GM18517 (cell line): ENCODE measurements around the gene GSTM5.
"Not testable (repeated sequence)": the region's sequence is repeated elsewhere in the genome, so short reads cannot be mapped to it uniquely, and the experiment has no call there.

Experiments used
- ATAC-seq: cut with Tn5 transposase; IDR thresholded peaks from one replicate; pipeline ENCODE4 v1.9.1; 2021; ENCODE audit warnings: mild to moderate bottlenecking, moderate library complexity; ENCODE audit not compliant: unreplicated experiment

GSTM5 gene

DNA sequence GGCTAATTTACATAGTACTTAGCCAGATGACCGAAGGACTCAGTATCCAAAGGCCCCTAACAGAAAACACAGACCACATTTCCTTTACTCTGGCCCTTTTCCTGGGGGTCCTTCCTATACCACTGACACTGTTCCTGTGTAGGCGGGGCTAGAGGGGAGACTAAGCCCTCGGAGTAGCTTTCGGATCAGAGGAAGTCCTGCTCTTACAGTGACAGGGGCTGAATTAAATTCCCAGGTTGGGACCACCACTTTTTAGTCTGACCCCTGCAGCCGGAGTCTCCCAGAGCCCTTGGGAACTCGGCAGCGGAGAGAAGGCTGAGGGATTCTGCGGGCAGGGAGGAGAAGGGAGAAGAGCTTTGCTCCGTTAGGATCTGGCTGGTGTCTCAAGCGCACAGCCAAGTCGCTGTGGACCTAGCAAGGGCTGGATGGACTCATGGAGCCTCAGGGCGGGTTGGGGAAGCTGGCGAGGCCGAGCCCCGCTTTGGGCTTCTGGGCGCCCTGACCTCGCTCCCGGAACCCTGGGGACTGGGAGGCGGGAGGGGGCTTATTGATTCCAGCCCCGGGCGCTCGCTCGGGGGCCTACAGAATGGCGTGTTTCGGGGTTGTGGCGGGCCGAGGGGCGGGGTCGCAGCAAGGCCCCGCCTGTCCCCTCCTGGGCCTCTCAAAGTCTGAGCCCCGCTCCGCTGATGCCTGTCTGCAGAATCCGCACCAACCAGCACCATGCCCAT is at the start of gene GSTM5:
TSS of gene GSTM5 (plus strand) at position 659 of the 728 bp plus-strand sequence. CDS start at position 721, 62 bp downstream.
- ATAC-seq = not testable (repeated sequence)

DNA sequence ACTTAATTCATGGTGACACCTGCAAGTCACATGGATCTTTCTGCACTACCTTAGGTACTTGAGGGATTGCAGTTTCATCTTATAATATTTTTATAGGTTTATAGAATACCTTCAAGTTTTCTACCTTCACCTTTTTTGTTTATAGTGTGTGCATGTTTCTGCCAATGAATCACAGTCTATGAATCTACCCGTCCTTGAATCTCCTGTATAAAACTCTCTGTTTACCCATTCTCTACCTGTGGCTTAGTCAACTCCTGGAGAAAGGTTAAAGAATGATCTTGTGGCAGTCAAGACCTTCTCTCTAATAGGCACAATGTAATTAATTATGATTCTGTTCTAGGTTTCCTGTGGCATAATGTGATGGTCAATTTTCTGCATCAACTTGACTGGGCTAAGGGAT is 47.4 kb upstream of the GSTM5 start:
- no peak for ATAC-seq

DNA sequence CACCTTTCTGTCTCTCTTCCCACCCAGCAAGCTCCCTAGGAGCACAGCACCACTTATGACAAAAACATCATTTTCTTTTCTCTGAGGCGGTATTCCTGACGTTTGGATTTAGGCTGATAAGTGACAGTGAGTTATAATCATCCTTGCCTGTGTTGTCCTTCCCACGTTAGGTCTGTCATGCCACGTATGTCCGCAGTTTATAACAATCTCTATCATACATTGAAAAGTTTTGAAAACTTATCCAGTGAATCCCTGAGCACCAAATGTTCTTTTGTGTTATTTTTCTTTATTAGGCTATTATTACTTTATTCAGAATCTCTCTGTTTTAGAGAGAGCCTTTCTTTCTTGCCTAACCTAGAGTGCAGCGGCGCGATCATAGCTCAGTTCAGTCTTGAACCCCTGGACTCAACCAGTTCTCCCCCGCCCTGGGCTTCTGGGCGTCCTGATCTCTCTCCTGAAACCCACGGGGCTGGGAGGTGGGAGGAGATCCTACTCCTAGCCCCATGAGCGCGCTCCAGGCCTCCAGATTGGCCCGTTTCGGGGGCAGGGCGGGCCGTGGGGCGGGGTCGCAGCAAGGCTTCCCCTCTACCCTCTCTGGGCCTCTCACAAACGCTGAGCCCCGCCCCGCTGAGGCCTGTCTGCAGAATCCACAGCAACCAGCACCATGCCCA is 44.5 kb upstream of the GSTM5 start, which contains the start of gene GSTM2:
TSS of gene GSTM2 (plus strand) at position 606 of the 671 bp plus-strand sequence. CDS start at position 665, 59 bp downstream.
- peak; percentile 70 for ATAC-seq

DNA sequence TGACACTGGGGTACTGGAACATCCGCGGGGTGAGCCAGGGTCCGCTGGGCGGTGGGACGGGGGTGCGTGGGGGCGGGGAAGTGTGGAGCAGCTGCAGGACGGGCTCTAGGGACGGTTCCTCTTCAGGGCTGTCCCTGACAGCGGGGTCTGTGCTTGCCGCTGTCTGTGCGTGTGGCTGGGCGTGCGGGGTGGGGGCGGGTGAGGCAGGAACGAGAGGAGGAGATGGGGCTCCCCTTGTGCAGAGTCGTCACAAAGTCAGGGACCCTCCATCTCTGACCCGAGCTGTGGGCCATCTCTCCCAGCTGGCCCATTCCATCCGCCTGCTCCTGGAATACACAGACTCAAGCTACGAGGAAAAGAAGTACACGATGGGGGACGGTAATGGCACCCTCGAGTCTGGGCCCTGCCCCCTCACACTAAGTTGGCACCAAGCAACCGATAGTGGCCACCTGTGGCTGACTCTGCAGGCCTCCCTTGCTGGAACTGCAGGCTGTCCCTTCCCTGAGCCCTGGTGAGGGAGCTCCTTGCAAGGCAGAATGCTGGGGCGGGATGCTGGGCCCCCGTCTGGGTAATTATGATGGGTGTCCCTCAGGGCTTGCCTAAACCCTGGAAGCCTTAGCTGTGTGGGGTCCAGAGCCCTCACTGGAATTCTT is 43.8 kb upstream of the GSTM5 start:
- ATAC-seq = no peak

DNA sequence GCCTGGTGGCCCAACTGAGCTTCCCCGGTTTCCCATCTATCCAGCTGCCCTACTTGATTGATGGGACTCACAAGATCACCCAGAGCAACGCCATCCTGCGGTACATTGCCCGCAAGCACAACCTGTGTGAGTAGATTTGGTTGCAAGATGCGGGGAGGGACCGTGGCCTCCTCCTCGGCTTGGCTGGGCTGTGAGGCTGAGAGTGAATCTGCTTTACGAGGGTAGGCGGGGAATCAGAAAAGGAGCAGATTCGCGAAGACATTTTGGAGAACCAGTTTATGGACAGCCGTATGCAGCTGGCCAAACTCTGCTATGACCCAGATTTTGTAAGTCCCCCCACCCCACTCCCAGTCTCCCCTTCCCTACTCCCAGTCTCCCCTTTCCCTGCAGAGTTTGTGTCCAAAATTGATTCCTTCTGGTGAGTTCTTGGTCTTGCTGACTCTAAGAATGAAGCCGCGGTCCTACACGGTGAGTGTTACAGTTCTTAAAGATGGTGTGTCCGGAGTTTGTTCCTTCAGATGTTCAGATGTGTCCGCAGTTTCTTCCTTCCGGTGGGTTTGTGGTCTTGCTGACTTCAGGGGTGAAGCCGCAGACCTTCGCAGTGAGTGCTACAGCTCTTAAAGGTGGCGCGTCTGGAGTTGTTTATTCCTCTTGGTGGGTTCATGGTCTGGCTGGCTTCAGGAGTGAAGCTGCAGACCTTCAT is 42.7 kb upstream of the GSTM5 start:
- no peak for ATAC-seq

DNA sequence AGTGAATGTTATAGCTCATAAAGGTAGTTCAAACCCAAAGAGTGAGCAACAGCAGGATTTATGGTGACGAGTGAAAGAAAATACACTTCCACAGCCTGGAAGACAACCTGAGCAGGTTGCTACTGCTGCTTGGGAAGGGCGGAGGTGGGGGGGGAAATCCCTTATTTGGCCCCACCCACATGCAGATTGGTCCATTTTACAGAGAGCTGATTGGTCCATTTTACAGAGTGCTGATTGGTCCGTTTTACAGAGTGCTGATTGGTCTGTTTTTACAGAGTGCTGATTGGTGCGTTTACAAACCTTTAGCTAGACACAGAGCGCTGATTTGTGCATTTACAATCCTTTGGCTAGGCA is 42.1 kb upstream of the GSTM5 start:
- ATAC-seq = not testable (repeated sequence)

DNA sequence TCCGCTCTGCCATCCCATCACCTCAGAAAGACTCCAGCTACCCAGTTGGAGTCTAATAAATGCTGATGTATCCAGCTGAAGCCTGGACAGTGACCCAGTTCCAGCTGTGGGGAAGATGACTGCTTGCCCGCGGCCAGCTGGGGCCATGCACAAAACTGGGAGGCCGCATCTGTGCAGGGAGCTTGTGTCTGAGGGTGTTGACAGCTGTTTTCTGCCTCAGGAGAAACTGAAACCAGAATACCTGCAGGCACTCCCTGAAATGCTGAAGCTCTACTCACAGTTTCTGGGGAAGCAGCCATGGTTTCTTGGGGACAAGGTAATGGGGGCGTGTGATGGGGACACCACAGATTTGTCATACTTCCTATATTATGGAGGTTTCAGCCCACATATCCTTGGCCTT is 41.0 kb upstream of the GSTM5 start:
- ATAC-seq = no peak

DNA sequence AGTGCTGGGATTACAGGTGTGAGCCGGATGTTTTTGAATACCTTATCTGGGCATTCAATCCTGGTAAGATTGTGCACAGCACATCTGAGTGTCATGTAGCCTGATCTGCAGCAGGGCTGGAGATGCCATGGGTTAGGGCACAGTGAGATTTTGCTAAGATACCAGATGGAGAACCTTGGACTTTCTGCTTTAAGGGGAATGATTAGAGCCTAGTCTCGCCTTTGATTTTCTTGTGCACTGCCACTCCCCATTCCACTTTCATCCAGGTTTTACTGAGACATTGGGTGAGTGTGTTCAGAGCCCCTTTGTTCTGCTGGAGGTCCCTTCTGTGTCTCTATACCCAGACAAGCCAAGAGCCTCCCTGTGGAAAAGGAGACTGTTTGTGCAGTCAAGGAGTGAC is 38.2 kb upstream of the GSTM5 start:
- ATAC-seq = not testable (repeated sequence)

DNA sequence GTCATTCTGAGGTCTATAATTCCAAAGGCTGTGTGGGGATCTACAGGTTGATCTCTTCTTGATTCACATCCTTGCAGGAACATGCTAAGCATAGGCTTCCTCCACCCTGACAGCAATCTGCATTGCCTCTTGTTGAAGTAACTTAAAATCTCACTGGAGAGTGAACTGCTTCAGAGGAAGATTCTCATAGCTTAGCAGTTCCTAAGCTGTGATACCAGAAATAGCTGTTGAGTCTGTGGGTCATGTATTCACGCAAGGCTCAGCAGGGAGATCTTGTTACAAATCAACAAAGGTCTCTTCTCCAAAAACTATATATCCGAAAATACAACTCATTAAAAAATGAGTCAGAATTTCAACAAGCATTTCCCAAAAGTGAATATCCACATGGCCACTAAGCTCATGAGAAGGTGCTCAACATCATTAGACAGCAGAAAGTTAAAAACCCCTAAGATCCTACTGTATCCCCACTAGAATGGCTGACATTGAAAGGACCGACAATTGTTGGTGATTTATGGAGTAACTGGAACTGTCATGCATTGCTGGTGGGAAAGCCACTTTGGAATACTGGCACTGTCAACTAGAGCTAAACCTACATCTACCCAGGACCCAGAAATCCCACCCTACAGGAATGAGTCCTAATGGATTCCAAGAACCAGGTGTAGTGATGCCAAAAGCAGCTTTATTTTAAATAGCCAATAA is 35.2 kb upstream of the GSTM5 start:
- ATAC-seq = not testable (repeated sequence)

DNA sequence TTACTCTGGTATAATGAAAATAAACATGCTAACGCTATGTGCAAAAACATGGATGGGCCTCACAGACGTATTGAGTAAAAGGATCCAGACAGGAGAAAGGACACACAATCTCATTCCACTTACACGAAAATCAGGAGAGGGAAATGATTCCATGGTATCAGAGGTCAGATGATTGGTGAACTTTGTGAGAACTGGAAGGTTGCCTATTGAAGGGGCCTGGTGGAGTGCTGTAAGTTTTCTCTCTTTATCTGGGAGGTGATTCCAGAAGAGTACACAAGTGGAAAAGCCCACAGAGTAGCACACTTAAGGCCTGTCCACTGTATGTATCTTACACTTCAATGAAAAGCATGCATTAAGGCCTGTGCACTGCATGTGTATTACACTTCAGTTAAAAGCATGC is 34.6 kb upstream of the GSTM5 start:
- no peak for ATAC-seq

DNA sequence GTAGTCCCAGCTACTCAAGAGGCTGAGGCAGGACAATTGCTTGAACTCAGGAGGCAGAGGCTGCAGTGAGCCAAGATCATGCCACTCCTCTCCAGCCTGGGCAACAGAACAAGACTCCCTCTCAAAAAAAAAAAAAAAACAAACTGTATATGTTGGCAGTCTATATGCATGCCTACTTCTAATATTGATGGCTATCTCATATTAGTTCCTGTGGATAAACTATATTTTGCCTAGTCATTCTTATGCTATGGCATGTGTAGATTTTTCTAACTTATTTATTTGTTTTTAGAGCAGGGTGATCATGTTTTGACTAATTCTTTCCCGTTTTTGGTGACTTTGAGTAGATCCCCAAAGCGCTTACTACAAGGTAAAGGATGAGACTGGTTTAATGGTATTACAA is 33.4 kb upstream of the GSTM5 start:
- not testable (repeated sequence) for ATAC-seq

DNA sequence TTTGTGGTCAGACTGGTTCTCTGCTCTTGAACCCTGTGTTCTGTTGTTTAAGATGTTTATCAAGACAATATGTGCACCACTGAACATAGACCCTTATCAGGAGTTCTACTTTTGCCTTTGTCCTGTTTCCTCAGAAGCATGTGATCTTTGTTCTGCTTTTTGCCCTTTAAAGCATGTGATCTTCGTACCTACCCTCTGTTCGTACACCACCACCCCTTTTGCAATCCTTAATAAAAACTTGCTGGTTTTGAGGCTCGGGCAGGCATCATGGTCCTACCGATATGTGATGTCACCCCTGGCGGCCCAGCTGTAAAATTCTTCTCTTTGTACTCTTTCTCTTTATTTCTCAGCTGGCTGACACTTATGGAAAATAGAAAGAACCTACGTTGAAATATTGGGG is 27.3 kb upstream of the GSTM5 start:
- not testable (repeated sequence) for ATAC-seq

DNA sequence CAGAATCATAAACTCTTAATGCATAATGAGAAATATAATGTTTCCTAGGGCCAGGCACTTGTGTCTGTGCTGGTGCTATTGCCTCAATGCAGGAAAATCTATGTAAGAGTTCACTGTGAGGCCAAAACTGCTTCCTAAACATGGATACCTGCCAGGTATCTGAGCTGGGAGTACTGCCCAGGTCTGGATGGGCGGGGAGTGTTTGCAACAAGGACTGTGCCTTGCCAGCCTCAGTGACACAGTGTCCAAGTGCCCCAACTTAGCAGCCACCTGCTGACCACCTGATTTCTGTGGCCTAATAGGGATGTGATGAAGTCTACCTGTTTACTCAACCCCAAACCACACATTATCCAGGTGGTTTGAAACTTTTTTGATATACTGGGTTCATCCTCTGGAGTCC is 26.7 kb upstream of the GSTM5 start:
- not testable (repeated sequence) for ATAC-seq

DNA sequence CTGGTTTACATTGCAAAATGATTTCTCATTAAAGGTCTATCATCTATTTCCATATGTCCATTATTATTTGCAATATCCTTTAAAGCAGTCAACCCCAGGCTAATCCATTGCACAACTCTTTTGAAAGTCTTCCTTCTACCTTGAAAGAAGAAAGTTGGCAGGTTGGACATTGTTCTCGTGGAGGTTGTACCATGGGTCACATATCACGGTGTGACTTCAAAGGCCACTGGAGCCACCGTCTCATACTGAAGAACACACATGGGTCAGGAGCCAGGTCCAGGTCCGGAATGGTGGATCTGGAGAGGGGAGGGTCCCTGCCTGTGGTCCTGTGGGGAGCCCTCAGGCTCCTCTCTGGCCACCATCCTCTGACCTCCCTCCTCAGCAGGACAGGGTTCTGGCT is 26.2 kb upstream of the GSTM5 start:
- not testable (repeated sequence) for ATAC-seq

DNA sequence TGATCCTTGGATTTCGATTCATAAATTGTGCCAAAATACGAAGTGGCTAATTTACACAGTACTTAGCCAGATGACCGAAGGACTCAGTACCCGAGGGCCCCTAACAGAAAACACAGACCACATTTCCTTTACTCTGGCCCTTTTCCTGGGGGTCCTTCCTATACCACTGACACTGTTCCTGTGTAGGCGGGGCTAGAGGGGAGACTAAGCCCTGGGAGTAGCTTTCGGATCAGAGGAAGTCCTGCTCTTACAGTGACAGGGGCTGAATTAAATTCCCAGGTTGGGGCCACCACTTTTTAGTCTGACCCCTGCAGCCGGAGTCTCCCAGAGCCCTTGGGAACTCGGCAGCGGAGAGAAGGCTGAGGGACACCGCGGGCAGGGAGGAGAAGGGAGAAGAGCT is 24.9 kb upstream of the GSTM5 start:
- not testable (repeated sequence) for ATAC-seq

DNA sequence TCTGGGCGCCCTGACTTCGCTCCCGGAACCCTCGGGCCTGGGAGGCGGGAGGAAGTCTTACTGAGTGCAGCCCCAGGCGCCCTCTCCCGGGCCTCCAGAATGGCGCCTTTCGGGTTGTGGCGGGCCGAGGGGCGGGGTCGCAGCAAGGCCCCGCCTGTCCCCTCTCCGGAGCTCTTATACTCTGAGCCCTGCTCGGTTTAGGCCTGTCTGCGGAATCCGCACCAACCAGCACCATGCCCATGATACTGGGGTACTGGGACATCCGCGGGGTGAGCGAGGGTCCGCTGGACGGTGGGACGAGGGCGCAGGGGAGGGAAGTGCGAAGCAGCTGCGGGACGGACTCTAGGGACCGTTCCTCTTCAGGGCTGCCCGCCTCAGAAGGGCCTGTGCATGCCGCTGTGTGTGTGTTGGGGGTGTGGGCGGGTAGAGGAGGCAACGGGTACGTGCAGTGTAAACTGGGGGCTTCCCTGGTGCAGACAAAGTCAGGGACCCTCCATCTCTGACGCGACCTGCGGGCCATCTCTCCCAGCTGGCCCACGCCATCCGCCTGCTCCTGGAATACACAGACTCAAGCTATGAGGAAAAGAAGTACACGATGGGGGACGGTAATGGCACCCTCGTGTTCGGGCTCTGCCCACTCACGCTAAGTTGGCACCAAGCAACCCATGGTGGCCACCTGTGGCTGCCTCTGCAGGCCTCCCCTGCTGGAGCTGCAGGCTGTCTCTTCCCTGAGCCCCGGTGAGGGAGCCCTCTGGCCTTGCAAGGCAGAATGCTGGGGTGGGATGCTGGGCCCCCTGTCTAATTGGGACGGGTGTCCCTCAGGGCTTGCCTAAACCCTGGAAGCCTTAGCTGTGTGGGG is 24.2 kb upstream of the GSTM5 start, which contains the start of gene GSTM1:
TSS of gene GSTM1 (plus strand) at position 177 of the 859 bp plus-strand sequence. CDS start at position 234, 57 bp downstream.
- peak; percentile 94 for ATAC-seq

DNA sequence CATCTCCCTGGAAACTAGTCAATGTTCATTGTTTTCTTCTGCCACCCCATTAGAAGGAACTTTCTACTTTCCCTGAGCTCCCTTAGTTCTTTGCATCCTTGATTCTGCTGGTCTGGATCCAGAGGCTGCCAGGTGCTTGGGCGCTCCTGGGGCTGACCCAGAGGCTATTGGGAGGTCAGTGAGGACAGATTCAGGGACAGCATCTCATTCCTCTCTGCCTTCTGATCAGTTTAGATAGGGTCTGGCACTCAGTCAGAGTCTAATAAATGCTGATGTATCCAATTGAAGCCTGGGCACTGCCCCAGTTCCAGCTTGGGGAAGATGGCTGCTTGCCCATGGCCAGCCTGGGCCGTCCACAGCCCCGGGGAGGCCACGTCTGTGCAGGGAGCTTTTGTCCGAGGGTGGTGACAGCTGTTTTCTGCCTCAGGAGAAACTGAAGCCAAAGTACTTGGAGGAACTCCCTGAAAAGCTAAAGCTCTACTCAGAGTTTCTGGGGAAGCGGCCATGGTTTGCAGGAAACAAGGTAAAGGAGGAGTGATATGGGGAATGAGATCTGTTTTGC is 22.1 kb upstream of the GSTM5 start:
- no peak for ATAC-seq

DNA sequence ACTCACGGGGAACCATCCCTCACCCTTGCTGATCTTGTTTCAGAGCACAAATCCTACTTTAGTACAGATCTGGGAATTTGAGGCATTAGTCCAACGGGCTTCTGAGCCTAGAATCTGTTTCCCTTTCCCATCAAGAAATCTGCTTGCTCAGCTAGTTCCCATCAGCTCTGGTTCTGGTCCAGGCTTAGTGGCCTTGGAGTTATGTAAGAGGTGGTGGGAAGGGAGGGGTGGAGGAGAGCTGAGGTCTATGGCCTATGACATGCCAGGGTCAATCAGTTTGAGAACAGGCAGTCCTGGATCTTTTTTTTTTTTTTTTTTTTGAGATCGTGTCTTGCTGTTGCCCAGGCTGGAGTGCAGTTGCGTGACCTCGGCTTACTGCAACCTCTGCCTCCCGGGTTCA is 20.3 kb upstream of the GSTM5 start:
- no peak for ATAC-seq

DNA sequence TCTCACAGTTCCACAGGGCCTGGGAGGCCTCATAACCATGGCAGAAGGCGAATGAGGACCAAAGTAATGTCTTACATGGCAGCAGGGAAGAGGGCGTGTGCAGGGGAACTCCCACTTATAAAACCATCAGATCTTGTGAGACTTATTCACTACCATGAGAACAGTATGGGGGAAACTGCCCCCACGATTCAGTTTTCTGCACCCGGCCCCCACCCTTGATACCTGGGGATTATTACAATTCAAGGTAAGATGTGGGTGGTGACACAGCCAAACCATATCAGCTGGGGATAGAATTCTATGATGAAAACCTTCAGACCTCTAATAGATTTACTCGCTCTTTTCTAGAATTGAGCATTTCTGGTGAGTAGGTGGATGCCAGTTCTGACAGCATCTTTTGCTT is 17.7 kb upstream of the GSTM5 start:
- ATAC-seq = not testable (repeated sequence)
